Erythroblast (primary cell): ENCODE results near the gene CACNA1G.

Experiments
- DNase-seq, 2 experiments: peaks; one replicate each; lab custom pipeline; 2025; lab: John Stamatoyannopoulos, UW
- GATA1 ChIP-seq: IDR thresholded peaks from 2 replicates; pipeline ENCODE4 v1.6.1; 2011; ENCODE audit warnings: low read depth, mild to moderate bottlenecking, control low read depth, low read length, moderate library complexity
- POLR2A ChIP-seq: IDR thresholded peaks from 2 replicates; pipeline ENCODE4 v1.6.1; 2011; ENCODE audit warnings: mild to moderate bottlenecking, low read length

The CACNA1G gene

GRCh38 chr17:50560185-50560824, at the start of gene CACNA1G:
Gene CACNA1G, plus strand, starts transcription at chr17:50560715. Its CDS starts 745 bp downstream, at chr17:50561460.
- peak; percentile 82 to 86 for DNase-seq
- no peak for TF ChIP-seq POLR2A
- no peak for TF ChIP-seq GATA1

DNA sequence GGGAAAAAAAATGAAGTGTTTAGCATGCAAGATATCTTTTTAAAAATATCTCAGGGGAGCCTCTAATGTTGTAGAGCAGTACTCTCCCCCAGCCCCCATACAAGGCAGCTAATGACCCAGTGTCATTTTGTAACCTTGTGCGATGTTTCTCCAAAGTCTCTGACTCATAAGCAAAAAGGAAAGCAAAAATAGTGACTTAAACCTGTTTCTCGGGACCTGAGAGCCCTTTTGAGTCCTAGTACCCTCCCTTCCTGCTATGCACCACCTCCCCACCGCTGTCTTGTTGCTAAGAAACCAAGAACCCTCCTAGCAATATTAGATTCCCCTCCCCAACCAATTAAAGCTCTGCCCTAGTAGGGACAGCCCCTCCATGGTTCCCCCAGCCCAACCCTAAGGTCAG, 49.5 kb upstream of the CACNA1G start:
- no peak for DNase-seq

DNA sequence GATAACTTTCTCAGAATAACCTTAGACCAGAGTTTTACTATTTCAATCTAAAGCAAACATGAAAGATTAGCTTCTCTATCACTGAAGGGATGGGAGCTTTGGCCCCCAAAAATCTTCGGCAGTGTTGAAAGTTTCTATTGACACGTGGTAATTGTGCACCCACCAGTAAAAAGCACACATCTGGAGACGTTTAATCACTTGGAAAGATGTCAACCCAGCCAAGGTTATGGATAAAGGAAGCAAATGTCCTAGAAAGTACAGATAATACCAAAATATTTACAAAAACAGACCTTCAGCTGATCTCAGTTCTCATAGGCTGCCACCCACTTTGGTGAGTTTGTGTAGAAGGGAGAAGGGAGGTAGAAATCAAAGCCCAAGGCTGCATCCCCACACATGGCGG, 47.0 kb upstream of the CACNA1G start:
- no peak for DNase-seq
- no peak for TF ChIP-seq POLR2A
- TF ChIP-seq GATA1: no peak

More for the DNA sequence above, 49.5 kb upstream of the CACNA1G start:
- TF ChIP-seq POLR2A: no peak
- no peak for TF ChIP-seq GATA1

GRCh38 chr17:50514388-50514787, 46.1 kb upstream of the CACNA1G start:
- TF ChIP-seq POLR2A: no peak
- TF ChIP-seq GATA1: no peak
- DNase-seq: no peak

GRCh38 chr17:50514936-50515702, 45.4 kb upstream of the CACNA1G start:
- no peak for TF ChIP-seq GATA1
- TF ChIP-seq POLR2A: no peak
- no peak for DNase-seq

- no peak for TF ChIP-seq POLR2A
- TF ChIP-seq GATA1: no peak
- DNase-seq: no peak
Measured at GRCh38 chr17:50517011-50517410, 43.5 kb upstream of the CACNA1G start.

DNA sequence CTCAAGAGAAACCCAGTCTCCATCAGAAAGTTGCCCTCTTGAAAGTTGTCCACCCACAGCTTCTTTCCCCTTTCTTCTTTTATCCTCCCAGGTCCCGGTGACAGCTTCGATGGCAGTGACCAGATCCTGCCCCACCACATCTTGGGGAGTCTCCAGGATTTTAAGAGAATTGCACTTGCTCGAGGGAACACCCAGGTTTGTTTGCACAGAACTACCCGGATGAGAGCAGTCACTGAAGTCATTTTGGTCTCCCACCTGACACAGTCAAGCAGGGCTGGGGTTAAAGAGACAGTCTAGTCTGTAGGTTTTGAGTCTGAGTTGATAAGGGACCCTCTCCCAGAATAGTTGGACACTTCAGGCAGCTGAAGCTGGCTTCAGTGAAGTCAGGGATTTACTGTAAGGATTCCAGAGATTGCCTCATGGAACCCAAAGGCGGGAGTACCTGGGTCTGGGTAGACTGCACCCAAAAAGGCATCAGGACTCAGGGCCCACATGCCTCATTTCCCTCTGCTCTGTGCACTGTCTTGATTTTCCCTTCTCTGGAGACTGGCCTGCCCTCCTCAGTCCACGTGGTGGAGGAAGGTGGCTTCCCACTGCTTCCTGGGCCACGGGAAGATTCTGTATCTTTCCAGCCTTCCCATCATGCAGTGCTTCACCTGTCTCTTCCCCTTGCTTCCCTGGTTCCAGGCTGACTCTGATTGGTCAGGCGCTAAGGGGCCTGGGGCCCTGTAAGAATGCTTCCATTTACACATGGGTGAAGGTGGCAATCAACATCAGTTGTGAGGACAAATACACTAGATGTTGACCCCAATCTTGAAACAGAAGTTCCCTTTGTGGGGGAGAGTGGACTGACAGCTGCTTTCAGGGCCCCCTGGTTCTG, 42.8 kb upstream of the CACNA1G start:
- no peak for DNase-seq
- TF ChIP-seq POLR2A (no peak), GATA1 (no peak)

- TF ChIP-seq GATA1 (no peak), POLR2A (no peak)
- no peak for DNase-seq
Measured at GRCh38 chr17:50518384-50519023, 42.0 kb upstream of the CACNA1G start.

DNA sequence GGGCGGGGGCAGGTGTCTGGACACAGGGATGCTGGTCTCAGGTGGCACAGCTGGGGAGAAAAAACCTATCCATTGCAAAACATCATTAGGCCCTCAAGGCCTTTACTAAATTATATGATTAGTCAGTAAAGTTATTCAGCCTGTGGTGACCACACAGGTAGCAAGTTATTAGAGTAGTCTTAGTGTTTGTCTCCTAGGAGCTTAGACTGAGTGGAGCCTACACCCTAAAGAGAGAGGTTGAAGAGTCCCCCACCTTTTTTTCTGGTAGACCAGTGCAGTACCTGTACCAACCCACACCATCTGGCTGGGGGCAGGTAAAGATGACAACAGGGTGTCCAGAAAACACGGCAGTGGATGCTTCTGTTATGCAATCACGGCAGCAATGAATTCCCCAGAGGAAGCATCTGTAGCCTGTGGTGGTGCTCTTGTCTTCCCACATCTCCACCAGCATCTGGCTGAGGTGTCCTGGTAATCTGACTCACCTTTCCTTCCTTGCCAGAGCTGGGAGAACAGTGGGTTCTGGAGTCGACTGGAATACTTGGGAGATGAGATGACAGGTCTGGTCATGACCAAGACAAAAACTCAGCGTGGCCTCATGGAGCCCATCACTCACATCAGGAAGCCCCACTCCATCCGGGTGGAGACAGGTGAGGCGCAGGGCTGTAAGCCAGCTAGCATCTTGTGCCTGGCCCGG, 41.2 kb upstream of the CACNA1G start:
- TF ChIP-seq POLR2A (no peak), GATA1 (no peak)
- no peak for DNase-seq

DNA sequence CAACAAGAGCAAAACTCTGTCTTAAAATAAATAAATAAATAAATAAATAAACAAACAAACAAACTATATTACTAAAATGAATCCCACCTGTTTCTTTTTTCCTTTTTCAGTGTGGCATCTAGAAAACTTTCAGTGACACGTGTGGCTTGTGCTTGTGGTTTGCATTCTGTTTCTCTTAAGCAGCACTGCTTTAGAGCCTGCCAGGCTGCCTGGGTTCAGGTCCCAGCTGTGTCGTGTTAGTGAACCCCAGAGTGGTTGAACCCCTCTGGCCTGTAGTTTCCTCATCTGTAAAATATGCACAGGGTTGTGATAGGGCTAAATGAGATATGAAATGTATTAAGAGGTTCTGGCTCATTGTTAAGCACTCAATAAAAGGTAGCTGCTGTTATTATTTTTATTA, 40.0 kb upstream of the CACNA1G start:
- no peak for DNase-seq

DNA sequence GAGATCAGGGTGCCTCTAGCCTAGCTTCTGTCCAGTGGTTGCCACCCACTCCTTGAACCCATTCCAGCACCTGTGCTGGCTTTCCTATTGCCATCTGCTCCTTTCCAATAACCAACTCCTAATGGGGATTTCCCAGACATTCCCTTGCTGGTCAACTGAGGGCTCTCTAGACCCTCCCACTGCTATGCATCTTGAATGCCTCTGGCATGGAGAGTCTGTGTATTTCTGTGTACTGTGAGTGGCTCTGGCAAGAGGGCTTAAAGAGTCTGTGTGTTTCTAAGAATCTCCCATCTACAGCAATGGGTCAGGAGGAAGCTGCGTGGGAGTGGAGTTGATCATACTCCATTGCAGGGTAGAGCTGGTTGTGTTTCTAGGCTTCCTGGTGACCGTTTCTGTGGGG, 39.0 kb upstream of the CACNA1G start:
- no peak for TF ChIP-seq GATA1
- TF ChIP-seq POLR2A: no peak
- no peak for DNase-seq

More for the DNA sequence above, 40.0 kb upstream of the CACNA1G start:
- no peak for TF ChIP-seq POLR2A
- no peak for TF ChIP-seq GATA1

- DNase-seq: no peak
- TF ChIP-seq POLR2A (no peak), GATA1 (no peak)
Measured at GRCh38 chr17:50522766-50523165, 37.7 kb upstream of the CACNA1G start.

DNA sequence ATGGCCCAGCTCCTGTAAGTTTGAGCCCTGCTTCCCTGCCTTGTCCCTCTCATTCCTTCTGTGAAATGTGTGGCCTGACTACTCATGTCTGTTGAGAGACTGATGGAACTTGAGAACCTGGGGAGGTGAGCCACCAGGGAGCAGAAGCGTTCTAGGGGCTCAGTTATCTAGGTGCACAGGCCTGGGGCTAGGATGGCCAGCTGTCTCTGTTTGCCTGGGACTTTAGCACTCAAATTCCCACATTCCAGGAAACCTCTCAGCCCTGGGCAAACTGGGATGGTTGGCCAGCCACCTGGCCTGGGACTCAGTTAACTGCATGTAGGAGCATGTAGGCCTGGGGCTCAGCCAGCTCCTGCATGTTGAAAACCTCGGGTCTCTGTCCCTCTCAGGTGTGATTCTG, 37.3 kb upstream of the CACNA1G start:
- DNase-seq: no peak
- TF ChIP-seq GATA1 (no peak), POLR2A (no peak)
